Ishikawa (cell line): ENCODE data around the gene CELA3A.

ENCODE experiments used
- CEBPB ChIP-seq: IDR thresholded peaks from 2 replicates; pipeline ENCODE4 v1.6.1; 2012
- EP300 ChIP-seq: IDR thresholded peaks from 2 replicates; pipeline ENCODE4 v1.6.1; 2012; ENCODE audit warnings: borderline replicate concordance
- NFIC ChIP-seq: IDR thresholded peaks from 2 replicates; pipeline ENCODE4 v1.6.1; 2012
- RAD21 ChIP-seq: IDR thresholded peaks from 2 replicates; pipeline ENCODE4 v1.6.1; 2012; ENCODE audit warnings: low read depth
- TCF12 ChIP-seq: IDR thresholded peaks from 2 replicates; pipeline ENCODE4 v1.6.1; 2012; ENCODE audit warnings: low read depth
- YY1 ChIP-seq: IDR thresholded peaks from 2 replicates; pipeline ENCODE4 v1.6.1; 2012; ENCODE audit warnings: low read depth
- TF ChIP-seq, protein P1 (sequence below): IDR thresholded peaks from 2 replicates; pipeline ENCODE4 v1.6.1; 2012; ENCODE audit warnings: low read depth, mild to moderate bottlenecking
- TF ChIP-seq, protein P2 (sequence below): IDR thresholded peaks from 2 replicates; pipeline ENCODE4 v1.6.1; 2012

DNA sequence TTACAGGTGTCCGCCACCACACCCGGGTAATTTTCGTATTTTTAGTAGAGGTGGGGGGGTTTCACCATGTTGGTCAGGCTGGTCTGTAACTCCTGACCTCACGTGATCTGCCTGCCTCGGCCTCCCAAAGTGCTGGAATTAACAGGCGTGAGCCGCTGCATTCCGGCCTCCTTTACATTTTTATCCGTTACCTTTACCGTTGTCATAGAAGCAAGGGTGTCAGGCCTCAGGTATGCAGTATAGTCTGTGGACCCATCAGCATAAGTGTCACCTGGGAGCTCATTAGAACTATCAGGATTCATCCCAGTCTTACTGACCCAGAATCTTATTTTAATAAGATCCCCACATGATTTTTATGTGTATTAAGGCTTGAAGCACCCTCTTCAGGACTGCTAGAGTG, 56.4 kb downstream of the CELA3A start:
- TF ChIP-seq TCF12 (no peak), CEBPB (no peak), YY1 (no peak), EP300 (no peak), NFIC (no peak), RAD21 (no peak)
- TF ChIP-seq, protein P1, sequence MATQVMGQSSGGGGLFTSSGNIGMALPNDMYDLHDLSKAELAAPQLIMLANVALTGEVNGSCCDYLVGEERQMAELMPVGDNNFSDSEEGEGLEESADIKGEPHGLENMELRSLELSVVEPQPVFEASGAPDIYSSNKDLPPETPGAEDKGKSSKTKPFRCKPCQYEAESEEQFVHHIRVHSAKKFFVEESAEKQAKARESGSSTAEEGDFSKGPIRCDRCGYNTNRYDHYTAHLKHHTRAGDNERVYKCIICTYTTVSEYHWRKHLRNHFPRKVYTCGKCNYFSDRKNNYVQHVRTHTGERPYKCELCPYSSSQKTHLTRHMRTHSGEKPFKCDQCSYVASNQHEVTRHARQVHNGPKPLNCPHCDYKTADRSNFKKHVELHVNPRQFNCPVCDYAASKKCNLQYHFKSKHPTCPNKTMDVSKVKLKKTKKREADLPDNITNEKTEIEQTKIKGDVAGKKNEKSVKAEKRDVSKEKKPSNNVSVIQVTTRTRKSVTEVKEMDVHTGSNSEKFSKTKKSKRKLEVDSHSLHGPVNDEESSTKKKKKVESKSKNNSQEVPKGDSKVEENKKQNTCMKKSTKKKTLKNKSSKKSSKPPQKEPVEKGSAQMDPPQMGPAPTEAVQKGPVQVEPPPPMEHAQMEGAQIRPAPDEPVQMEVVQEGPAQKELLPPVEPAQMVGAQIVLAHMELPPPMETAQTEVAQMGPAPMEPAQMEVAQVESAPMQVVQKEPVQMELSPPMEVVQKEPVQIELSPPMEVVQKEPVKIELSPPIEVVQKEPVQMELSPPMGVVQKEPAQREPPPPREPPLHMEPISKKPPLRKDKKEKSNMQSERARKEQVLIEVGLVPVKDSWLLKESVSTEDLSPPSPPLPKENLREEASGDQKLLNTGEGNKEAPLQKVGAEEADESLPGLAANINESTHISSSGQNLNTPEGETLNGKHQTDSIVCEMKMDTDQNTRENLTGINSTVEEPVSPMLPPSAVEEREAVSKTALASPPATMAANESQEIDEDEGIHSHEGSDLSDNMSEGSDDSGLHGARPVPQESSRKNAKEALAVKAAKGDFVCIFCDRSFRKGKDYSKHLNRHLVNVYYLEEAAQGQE, result no peak
- TF ChIP-seq, protein P2, sequence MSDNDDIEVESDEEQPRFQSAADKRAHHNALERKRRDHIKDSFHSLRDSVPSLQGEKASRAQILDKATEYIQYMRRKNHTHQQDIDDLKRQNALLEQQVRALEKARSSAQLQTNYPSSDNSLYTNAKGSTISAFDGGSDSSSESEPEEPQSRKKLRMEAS, result no peak
